ENCODE results near the gene GNA12. TPM values are rescaled to one million over a fixed set of nuclear protein-coding genes. Genes with fewer than 3 reads are reported as not detected.

The GNA12 gene
- total and polyA plus RNA-seq, 10 of the 15 experiments (the other 5 are each of a cell fraction or from before 2014, with no cell fraction given) = 1.9 to 51.8 (median 12.6) TPM

GRCh38 chr7:2844153-2845033, at the start of gene GNA12 (continued):
- TF ChIP-seq DPF2 (IDR thresholded peaks at IDR 0.05) = peak; percentile 93
- peak; percentile 69 for TF ChIP-seq POLR2A (IDR thresholded peaks at IDR 0.05; ENCODE audit: low read depth, low read length)
- no peak for TF ChIP-seq MEF2A (IDR thresholded peaks at IDR 0.05; ENCODE audit: insufficient read depth, low read depth, low read length)
- peak; percentile 32; the same call in 1 of the 2 replicates for TF ChIP-seq ATF7 (IDR thresholded peaks at IDR 0.05; ENCODE audit: low read depth)
- TF ChIP-seq NFYB (IDR thresholded peaks at IDR 0.05; ENCODE audit: insufficient read depth, low read depth, low read length) = peak; percentile 79
- TF ChIP-seq SMARCA5 (IDR thresholded peaks at IDR 0.05) = no peak
- no peak for TF ChIP-seq RELA (IDR thresholded peaks at IDR 0.05; ENCODE audit: borderline replicate concordance, partially characterized antibody)
- TF ChIP-seq RBBP5 (conservative IDR thresholded peaks at IDR 0.05) = no peak
- no peak for TF ChIP-seq BMI1 (IDR thresholded peaks at IDR 0.05; ENCODE audit: borderline replicate concordance)
- no peak for TF ChIP-seq ATF3 (IDR thresholded peaks at IDR 0.05; ENCODE audit: borderline replicate concordance, extremely low read depth, low read depth, low read length)
- TF ChIP-seq TARDBP (IDR thresholded peaks at IDR 0.05; ENCODE audit: borderline replicate concordance) = no peak
- no peak for TF ChIP-seq EED (IDR thresholded peaks at IDR 0.05; ENCODE audit: low read depth)
- TF ChIP-seq REST (IDR thresholded peaks at IDR 0.05; ENCODE audit: low read depth, low read length) = no peak
- no peak for TF ChIP-seq CBFB (IDR thresholded peaks at IDR 0.05; ENCODE audit: low read depth)
- TF ChIP-seq E2F8 (IDR thresholded peaks at IDR 0.05; ENCODE audit: low read depth, partially characterized antibody) = no peak
- peak; percentile 40; the same call in 1 of the 2 replicates for TF ChIP-seq TAF1 (IDR thresholded peaks at IDR 0.05; ENCODE audit: borderline replicate concordance, low read depth, low read length)
- TF ChIP-seq HCFC1 (IDR thresholded peaks at IDR 0.05; ENCODE audit: low read length) = no peak
- TF ChIP-seq MYC (IDR thresholded peaks at IDR 0.05; ENCODE audit: insufficient read depth, insufficient read length, insufficient replicate concordance, low read length, severe bottlenecking) = no peak
- no peak for TF ChIP-seq YBX1 (IDR thresholded peaks at IDR 0.05)
- no peak for TF ChIP-seq RAD51 (IDR thresholded peaks at IDR 0.05)
- peak; percentile 16 for TF ChIP-seq KLF5 (IDR thresholded peaks at IDR 0.05; ENCODE audit: partially characterized antibody)
- no peak for TF ChIP-seq E2F4 (IDR thresholded peaks at IDR 0.05; ENCODE audit: low read depth, low read length)
